ENCODE data around the gene METTL6. TPM values are rescaled to one million over a fixed set of nuclear protein-coding genes. Genes with fewer than 3 reads are reported as not detected.
"Not testable (repeated sequence)": the region's sequence is repeated elsewhere in the genome, so short reads cannot be mapped to it uniquely, and the experiment has no call there.

The METTL6 gene
- total RNA-seq, 1 donor from 2014 or later: 18.9 TPM

- Mint-ChIP-seq H3K4me3 (ENCODE audit: unreplicated experiment) (no peak overlapping the region), H3K9me3 (ENCODE audit: unreplicated experiment) (peaks cover 3% of the 10 kb centered on the region), H3K4me1 (ENCODE audit: low read depth, unreplicated experiment) (no peaks in the 10 kb centered on the region), H3K27ac (ENCODE audit: unreplicated experiment) (no peak overlapping the region), H3K36me3 (ENCODE audit: low read depth, unreplicated experiment) (no peaks in the 10 kb centered on the region), H3K27me3 (ENCODE audit: low read depth, unreplicated experiment) (no peaks in the 10 kb centered on the region)
- Histone ChIP-seq H3K4me3 (ENCODE audit: insufficient read depth, low read depth, low read length) (no peak overlapping the region), H3K27ac (ENCODE audit: low read depth, low read length) (no peak overlapping the region), H3K79me2 (ENCODE audit: insufficient read depth, low read length) (no peaks in the 10 kb centered on the region), H3K4me2 (ENCODE audit: low read length) (no peak overlapping the region), H2AFZ (ENCODE audit: low read depth, low read length) (no peak overlapping the region), H3K9me3 (ENCODE audit: insufficient read depth, low read depth, low read length) (no peaks in the 10 kb centered on the region), H3K36me3 (ENCODE audit: insufficient read depth, low read length) (no peaks in the 10 kb centered on the region), H4K20me1 (ENCODE audit: insufficient read depth, low read length) (no peaks in the 10 kb centered on the region), H3K4me1 (ENCODE audit: insufficient read depth, low read length) (no peaks in the 10 kb centered on the region), H3K9ac (ENCODE audit: low read length) (no peak overlapping the region), H3K27me3 (ENCODE audit: insufficient read depth, low read length) (no peaks in the 10 kb centered on the region)
- no peak for TF ChIP-seq EZH2 (IDR thresholded peaks at IDR 0.05; ENCODE audit: insufficient read depth, low read length)
- TF ChIP-seq CTCF (IDR thresholded peaks at IDR 0.05; ENCODE audit: insufficient read depth, low read depth, low read length): no peak
- no peak for FAIRE-seq
- DNase-seq (ENCODE audit: low read depth): no peak
Measured at GRCh38 chr3:15401936-15402335, 25.4 kb downstream of the METTL6 start.

GRCh38 chr3:15399970-15400369, 27.4 kb downstream of the METTL6 start:
- Mint-ChIP-seq H3K4me1 (ENCODE audit: low read depth, unreplicated experiment) (no peaks in the 10 kb centered on the region), H3K27me3 (ENCODE audit: low read depth, unreplicated experiment) (no peaks in the 10 kb centered on the region), H3K27ac (ENCODE audit: unreplicated experiment) (no peak overlapping the region), H3K36me3 (ENCODE audit: low read depth, unreplicated experiment) (peaks cover 6% of the 10 kb centered on the region), H3K9me3 (ENCODE audit: unreplicated experiment) (peaks cover 3% of the 10 kb centered on the region), H3K4me3 (ENCODE audit: unreplicated experiment) (no peak overlapping the region)
- H3K9ac ChIP-seq (ENCODE audit: low read length): no peak overlapping the region
- no peaks in the 10 kb centered on the region for H3K9me3 ChIP-seq (ENCODE audit: insufficient read depth, low read depth, low read length)
- H3K4me1 ChIP-seq (ENCODE audit: insufficient read depth, low read length): no peaks in the 10 kb centered on the region
- no peaks in the 10 kb centered on the region for H3K36me3 ChIP-seq (ENCODE audit: insufficient read depth, low read length)
- no peaks in the 10 kb centered on the region for H4K20me1 ChIP-seq (ENCODE audit: insufficient read depth, low read length)
- H3K27me3 ChIP-seq (ENCODE audit: insufficient read depth, low read length): no peaks in the 10 kb centered on the region
- DNase-seq (ENCODE audit: low read depth) (no peak), FAIRE-seq (no peak)
- H3K4me3 ChIP-seq (ENCODE audit: insufficient read depth, low read depth, low read length): no peak overlapping the region
- no peak overlapping the region for H2AFZ ChIP-seq (ENCODE audit: low read depth, low read length)
- H3K79me2 ChIP-seq (ENCODE audit: insufficient read depth, low read length): no peaks in the 10 kb centered on the region
- no peak overlapping the region for H3K27ac ChIP-seq (ENCODE audit: low read depth, low read length)
- TF ChIP-seq CTCF (IDR thresholded peaks at IDR 0.05; ENCODE audit: insufficient read depth, low read depth, low read length) (no peak), EZH2 (IDR thresholded peaks at IDR 0.05; ENCODE audit: insufficient read depth, low read length) (no peak)
- H3K4me2 ChIP-seq (ENCODE audit: low read length): no peak overlapping the region

GRCh38 chr3:15398731-15399133, 28.6 kb downstream of the METTL6 start:
- not testable (repeated sequence) for H3K79me2 ChIP-seq (ENCODE audit: insufficient read depth, low read length); H3K9me3 Mint-ChIP-seq (ENCODE audit: unreplicated experiment); FAIRE-seq

GRCh38 chr3:15393252-15393651, 34.1 kb downstream of the METTL6 start:
- not testable (repeated sequence) for H3K36me3 ChIP-seq (ENCODE audit: insufficient read depth, low read length); H3K4me2 ChIP-seq (ENCODE audit: low read length); H3K27me3 ChIP-seq (ENCODE audit: insufficient read depth, low read length); H3K9me3 ChIP-seq (ENCODE audit: insufficient read depth, low read depth, low read length); H3K4me1 ChIP-seq (ENCODE audit: insufficient read depth, low read length); H3K4me3 Mint-ChIP-seq (ENCODE audit: unreplicated experiment); H4K20me1 ChIP-seq (ENCODE audit: insufficient read depth, low read length); H3K9ac ChIP-seq (ENCODE audit: low read length); H3K27ac ChIP-seq (ENCODE audit: low read depth, low read length); H3K4me1 Mint-ChIP-seq (ENCODE audit: low read depth, unreplicated experiment); H3K36me3 Mint-ChIP-seq (ENCODE audit: low read depth, unreplicated experiment); H3K4me3 ChIP-seq (ENCODE audit: insufficient read depth, low read depth, low read length); FAIRE-seq; H3K9me3 Mint-ChIP-seq (ENCODE audit: unreplicated experiment); H2AFZ ChIP-seq (ENCODE audit: low read depth, low read length); DNase-seq (ENCODE audit: low read depth); H3K79me2 ChIP-seq (ENCODE audit: insufficient read depth, low read length); H3K27me3 Mint-ChIP-seq (ENCODE audit: low read depth, unreplicated experiment); H3K27ac Mint-ChIP-seq (ENCODE audit: unreplicated experiment)

More at GRCh38 chr3:15398731-15399133, 28.6 kb downstream of the METTL6 start:
- H3K36me3 Mint-ChIP-seq (ENCODE audit: low read depth, unreplicated experiment); H3K27me3 ChIP-seq (ENCODE audit: insufficient read depth, low read length); H3K4me3 Mint-ChIP-seq (ENCODE audit: unreplicated experiment); H3K36me3 ChIP-seq (ENCODE audit: insufficient read depth, low read length); H3K9ac ChIP-seq (ENCODE audit: low read length); H3K27me3 Mint-ChIP-seq (ENCODE audit: low read depth, unreplicated experiment); H3K4me2 ChIP-seq (ENCODE audit: low read length); H3K27ac Mint-ChIP-seq (ENCODE audit: unreplicated experiment); H3K4me1 ChIP-seq (ENCODE audit: insufficient read depth, low read length); H2AFZ ChIP-seq (ENCODE audit: low read depth, low read length); H3K4me1 Mint-ChIP-seq (ENCODE audit: low read depth, unreplicated experiment); H4K20me1 ChIP-seq (ENCODE audit: insufficient read depth, low read length); DNase-seq (ENCODE audit: low read depth); H3K4me3 ChIP-seq (ENCODE audit: insufficient read depth, low read depth, low read length); H3K9me3 ChIP-seq (ENCODE audit: insufficient read depth, low read depth, low read length); H3K27ac ChIP-seq (ENCODE audit: low read depth, low read length): not testable (repeated sequence)
- TF ChIP-seq CTCF (IDR thresholded peaks at IDR 0.05; ENCODE audit: insufficient read depth, low read depth, low read length): peak; percentile 47

Data from astrocyte (in vitro differentiated cells and primary cell).